K562 (cell line): ENCODE results near the gene NAPEPLD. TPM values are rescaled to one million over a fixed set of nuclear protein-coding genes. Genes with fewer than 3 reads are reported as not detected.

Experiments used
- BDP1 ChIP-seq: IDR thresholded peaks from 3 replicates; pipeline ENCODE4 v1.6.1; 2011; ENCODE audit not compliant: insufficient read length, insufficient read depth
- CREB1 ChIP-seq, 2 experiments: sonication (generic) in 1 of 2; formaldehyde crosslinking in 1 of 2; IDR thresholded peaks; 2 replicates each; pipeline versions ENCODE4 v1.6.1 to v1.8.0; 2012 to 2022; ENCODE audit warnings: inconsistent platforms in 1 of 2, mild to moderate bottlenecking in 1 of 2, missing genetic modification reagents in 1 of 2, moderate library complexity in 1 of 2
- FOXJ2 ChIP-seq: fragments of 200-800 bp; sonication (Bioruptor generic); IDR thresholded peaks from 2 replicates; pipeline ENCODE4 v1.6.1; 2016; ENCODE audit warnings: missing genetic modification characterization, missing compliant biosample characterization
- GATAD2A ChIP-seq: fragments of 450-650 bp; IDR thresholded peaks from 2 replicates; pipeline ENCODE4 v1.6.1; 2017
- KLF13 ChIP-seq: fragments of 450-650 bp; IDR thresholded peaks from 2 replicates; pipeline ENCODE4 v1.6.1; 2016; ENCODE audit warnings: missing genetic modification characterization, low read depth, mild to moderate bottlenecking, missing compliant biosample characterization, moderate library complexity, borderline replicate concordance
- KLF6 ChIP-seq: fragments of 250-450 bp; sonication (Bioruptor Pico); IDR thresholded peaks from 2 replicates; pipeline ENCODE4 v1.4.0; 2020; ENCODE audit warnings: mild to moderate bottlenecking, moderate library complexity, borderline replicate concordance
- NFXL1 ChIP-seq: fragments of 450-650 bp; formaldehyde crosslinking; IDR thresholded peaks from 2 replicates; pipeline ENCODE4 v1.4.0; 2021; ENCODE audit warnings: mild to moderate bottlenecking
- RBM14 ChIP-seq: fragments of 200-400 bp; formaldehyde crosslinking; IDR thresholded peaks from 2 replicates; pipeline ENCODE4 v1.6.1; 2018; ENCODE audit warnings: low read depth, mild to moderate bottlenecking, low read length, moderate library complexity, borderline replicate concordance; ENCODE audit not compliant: insufficient read depth
- RFX1 ChIP-seq: fragments of 450-650 bp; IDR thresholded peaks from 2 replicates; pipeline ENCODE4 v1.6.1; 2016; ENCODE audit warnings: mild to moderate bottlenecking, moderate library complexity
- SMAD3 ChIP-seq: fragments of 450-650 bp; formaldehyde crosslinking; conservative IDR thresholded peaks from 2 replicates; pipeline ENCODE4 v1.4.0; 2020; ENCODE audit warnings: mild to moderate bottlenecking
- SRSF9 ChIP-seq: fragments of 200-400 bp; formaldehyde crosslinking; IDR thresholded peaks from 2 replicates; pipeline ENCODE4 v1.6.1; 2017; ENCODE audit warnings: low read depth, low read length, borderline replicate concordance
- TEAD4 ChIP-seq, 2 experiments: sonication (generic) in 1 of 2; formaldehyde crosslinking in 1 of 2; IDR thresholded peaks; 2 replicates each; pipeline versions ENCODE4 v1.6.1 to v1.8.0; 2012 to 2022; ENCODE audit warnings: borderline replicate concordance in 1 of 2, inconsistent platforms in 1 of 2, low read length in 1 of 2, mild to moderate bottlenecking in 1 of 2, missing genetic modification reagents in 1 of 2
- ZFP1 ChIP-seq: fragments of 450-650 bp; formaldehyde crosslinking; IDR thresholded peaks from 2 replicates; pipeline ENCODE4 v1.4.0; 2020; ENCODE audit warnings: mild to moderate bottlenecking, mixed read lengths
- ZHX1 ChIP-seq: fragments of 150-350 bp; conservative IDR thresholded peaks from 2 replicates; pipeline ENCODE4 v1.6.1; 2014; ENCODE audit warnings: low read length
- ZNF23 ChIP-seq: fragments of 250-450 bp; sonication (Bioruptor Pico); IDR thresholded peaks from 2 replicates; pipeline ENCODE4 v1.4.0; 2020; ENCODE audit warnings: mild to moderate bottlenecking
- ZNF507 ChIP-seq: conservative IDR thresholded peaks from 2 replicates; pipeline ENCODE4 v1.6.1; 2017; ENCODE audit warnings: missing genetic modification characterization, missing compliant biosample characterization
- ZNF740 ChIP-seq, 3 experiments: fragments of 200-800 bp in 1 of 3; sonication (Bioruptor generic) in 1 of 3; sonication (generic) in 1 of 3; formaldehyde crosslinking in 1 of 3; IDR thresholded peaks; 2 replicates each; pipeline versions ENCODE4 v1.6.1 to v1.8.0; 2016 to 2022; ENCODE audit warnings: mild to moderate bottlenecking in 2 of 3, missing compliant biosample characterization in 2 of 3, missing genetic modification characterization in 2 of 3, missing genetic modification reagents in 1 of 3
- polyA plus RNA-seq, 8 experiments: library from polyadenylated mRNA; depleted of rRNA in 4 of 8; stranded (reverse) in 5 of 8; unstranded in 3 of 8; fragments of >200 nt; fragmentation: Nextera tagmentation in 2 of 8; fragmentation: Illumina TruSeq in 1 of 8; extraction: Ambion mirVana in 2 of 8; extraction: Trizol in 1 of 8; gene quantifications; 2 replicates each; pipeline versions ENCODE4 v1.2.1 to v1.2.3, GENCODE V29; 2011 to 2014; ENCODE audit warnings: inconsistent platforms in 1 of 8, missing spikeins in 1 of 8
- total RNA-seq, 7 experiments: library from RNA; depleted of rRNA in 6 of 7; stranded (reverse); fragments of >200 nt in 6 of 7; fragmentation: Illumina TruSeq in 2 of 7; extraction: Trizol in 2 of 7; gene quantifications; 2 replicates each; pipeline versions ENCODE4 v1.2.1 to v1.2.3, GENCODE V29; 2011 to 2021; ENCODE audit warnings: low replicate concordance in 1 of 7
- TF ChIP-seq, protein P1 (sequence below): sonication (generic); formaldehyde crosslinking; IDR thresholded peaks from 2 replicates; pipeline ENCODE4 v1.8.0; 2022; ENCODE audit warnings: missing genetic modification reagents, mild to moderate bottlenecking, borderline replicate concordance
- TF ChIP-seq, protein P2 (sequence below): fragments of 450-650 bp; IDR thresholded peaks from 2 replicates; pipeline ENCODE4 v1.6.1; 2016; ENCODE audit warnings: borderline replicate concordance

The NAPEPLD gene
- total and polyA plus RNA-seq, 9 of the 15 experiments (the other 6 are each of a cell fraction or from before 2014, with no cell fraction given), result 3.2 to 11.0 (median 7.5) TPM

- TF ChIP-seq BDP1 (no peak), KLF6 (no peak), ZNF740 (CRISPR knock-in tag; IDR thresholded peaks at IDR 0.05) (no peak), ZNF740 (tag; IDR thresholded peaks at IDR 0.05) (no peak), KLF13 (tag) (no peak), TEAD4 (IDR thresholded peaks at IDR 0.05; ENCODE audit: low read length) (peak; percentile 99), TEAD4 (CRISPR knock-in tag; IDR thresholded peaks at IDR 0.05; ENCODE audit: borderline replicate concordance) (no peak), NFXL1 (no peak), FOXJ2 (no peak), CREB1 (IDR thresholded peaks at IDR 0.05) (peak; percentile 80; the same call in 1 of the 2 replicates), CREB1 (CRISPR knock-in tag; IDR thresholded peaks at IDR 0.05) (peak; percentile 69; the same call in 1 of the 2 replicates), ZNF507 (tag) (no peak), SMAD3 (no peak; the same call in 1 of the 2 replicates), ZHX1 (no peak), ZFP1 (CRISPR knock-in tag) (no peak), GATAD2A (no peak), RFX1 (no peak), ZNF23 (CRISPR knock-in tag) (no peak), SRSF9 (no peak), RBM14 (no peak)
- TF ChIP-seq, protein P1, sequence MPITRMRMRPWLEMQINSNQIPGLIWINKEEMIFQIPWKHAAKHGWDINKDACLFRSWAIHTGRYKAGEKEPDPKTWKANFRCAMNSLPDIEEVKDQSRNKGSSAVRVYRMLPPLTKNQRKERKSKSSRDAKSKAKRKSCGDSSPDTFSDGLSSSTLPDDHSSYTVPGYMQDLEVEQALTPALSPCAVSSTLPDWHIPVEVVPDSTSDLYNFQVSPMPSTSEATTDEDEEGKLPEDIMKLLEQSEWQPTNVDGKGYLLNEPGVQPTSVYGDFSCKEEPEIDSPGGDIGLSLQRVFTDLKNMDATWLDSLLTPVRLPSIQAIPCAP, result peak; percentile 76; the same call in 1 of the 2 replicates
- TF ChIP-seq, protein P2, sequence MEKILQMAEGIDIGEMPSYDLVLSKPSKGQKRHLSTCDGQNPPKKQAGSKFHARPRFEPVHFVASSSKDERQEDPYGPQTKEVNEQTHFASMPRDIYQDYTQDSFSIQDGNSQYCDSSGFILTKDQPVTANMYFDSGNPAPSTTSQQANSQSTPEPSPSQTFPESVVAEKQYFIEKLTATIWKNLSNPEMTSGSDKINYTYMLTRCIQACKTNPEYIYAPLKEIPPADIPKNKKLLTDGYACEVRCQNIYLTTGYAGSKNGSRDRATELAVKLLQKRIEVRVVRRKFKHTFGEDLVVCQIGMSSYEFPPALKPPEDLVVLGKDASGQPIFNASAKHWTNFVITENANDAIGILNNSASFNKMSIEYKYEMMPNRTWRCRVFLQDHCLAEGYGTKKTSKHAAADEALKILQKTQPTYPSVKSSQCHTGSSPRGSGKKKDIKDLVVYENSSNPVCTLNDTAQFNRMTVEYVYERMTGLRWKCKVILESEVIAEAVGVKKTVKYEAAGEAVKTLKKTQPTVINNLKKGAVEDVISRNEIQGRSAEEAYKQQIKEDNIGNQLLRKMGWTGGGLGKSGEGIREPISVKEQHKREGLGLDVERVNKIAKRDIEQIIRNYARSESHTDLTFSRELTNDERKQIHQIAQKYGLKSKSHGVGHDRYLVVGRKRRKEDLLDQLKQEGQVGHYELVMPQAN, result no peak; the same call in 1 of the 2 replicates
Measured at GRCh38 chr7:103119791-103120291, 29.1 kb downstream of the NAPEPLD start (continued).
